ENCODE measurements around the gene KCNJ18.
"Not testable (repeated sequence)": the region's sequence is repeated elsewhere in the genome, so short reads cannot be mapped to it uniquely, and the experiment has no call there.

KCNJ18 gene

DNA sequence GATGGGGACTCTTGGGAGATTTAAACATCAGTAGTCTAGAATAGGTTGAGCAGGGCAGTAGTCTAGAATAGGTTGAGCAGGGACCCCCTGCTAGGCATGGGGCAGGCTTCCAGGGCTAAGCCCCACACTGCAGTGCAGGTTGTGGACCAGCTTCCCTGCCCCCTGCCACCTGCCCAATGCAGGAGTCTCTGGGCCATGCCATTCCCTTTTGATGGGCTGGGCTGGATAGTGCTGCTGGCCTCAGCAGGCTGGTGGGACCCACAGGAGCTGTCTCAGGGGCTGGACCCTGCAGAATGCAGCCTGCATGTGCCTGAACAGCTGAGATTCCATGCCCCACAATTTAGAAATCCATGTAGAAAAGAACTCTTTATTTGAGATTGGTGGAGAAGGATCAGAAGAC, 26.6 kb downstream of the KCNJ18 start:
- DNase-seq, H3K4me3 Mint-ChIP-seq, H3K9me3 Mint-ChIP-seq, ATAC-seq, H3K4me1 Mint-ChIP-seq, H3K27me3 Mint-ChIP-seq, H3K27ac Mint-ChIP-seq: not testable (repeated sequence)

DNA sequence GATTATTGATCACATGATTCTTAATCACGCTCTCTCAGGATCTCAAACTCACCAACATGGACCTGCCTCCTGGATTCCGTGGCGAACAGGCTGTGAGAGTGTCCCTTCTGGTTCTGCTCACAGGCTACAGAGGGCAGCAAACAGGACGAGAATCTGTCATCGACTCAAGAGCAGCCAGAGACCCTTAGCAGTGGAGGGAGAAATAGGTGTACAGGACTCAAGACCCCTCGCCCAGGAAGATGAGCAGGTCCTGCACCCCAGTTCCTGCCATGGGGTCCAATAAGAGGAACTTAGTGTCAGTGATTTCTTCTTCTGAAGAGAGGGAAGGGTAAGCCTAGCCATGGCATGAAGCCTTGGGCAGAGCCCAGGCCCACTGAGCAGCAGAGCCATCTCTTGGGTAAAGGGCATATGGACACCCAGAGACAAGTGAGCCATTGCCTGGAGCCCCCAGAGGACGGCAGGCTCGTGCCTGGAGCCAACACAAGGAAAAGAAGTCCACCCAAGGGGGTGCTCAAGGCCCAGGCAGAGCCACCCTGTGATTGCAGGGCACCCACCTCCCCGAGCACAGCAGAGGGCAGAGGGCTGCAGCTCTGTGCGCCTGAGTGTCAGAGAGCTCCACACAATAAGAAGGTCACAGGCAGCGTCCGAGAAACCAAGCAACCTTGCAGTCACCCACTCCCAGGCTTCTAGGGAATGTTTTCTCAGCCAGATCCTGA, 27.3 kb downstream of the KCNJ18 start:
- H3K27me3 Mint-ChIP-seq, ATAC-seq, H3K4me3 Mint-ChIP-seq, H3K27ac Mint-ChIP-seq, H3K9me3 Mint-ChIP-seq, H3K4me1 Mint-ChIP-seq, DNase-seq: not testable (repeated sequence)

DNA sequence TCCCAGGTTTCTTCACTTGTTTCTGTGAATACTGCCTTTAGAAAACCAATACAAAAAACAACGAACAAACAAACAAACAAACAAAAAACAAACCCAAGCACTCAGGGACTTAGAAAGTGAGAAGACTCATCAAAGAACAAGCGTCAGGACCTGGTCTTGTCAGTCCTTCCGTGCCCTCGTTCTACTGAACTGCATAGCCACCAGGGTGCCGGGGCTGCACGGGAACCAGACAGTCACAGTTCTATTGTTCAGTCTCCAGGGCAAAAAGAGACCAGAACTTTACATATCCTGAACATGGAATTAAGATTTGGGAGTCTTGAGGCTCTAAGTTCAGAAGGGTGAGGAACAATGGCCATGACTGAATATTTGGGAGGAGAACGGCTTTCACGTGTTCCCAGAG, 28.2 kb downstream of the KCNJ18 start:
- not testable (repeated sequence) for H3K27me3 Mint-ChIP-seq, H3K27ac Mint-ChIP-seq, H3K9me3 Mint-ChIP-seq, DNase-seq, ATAC-seq, H3K4me1 Mint-ChIP-seq, H3K4me3 Mint-ChIP-seq

DNA sequence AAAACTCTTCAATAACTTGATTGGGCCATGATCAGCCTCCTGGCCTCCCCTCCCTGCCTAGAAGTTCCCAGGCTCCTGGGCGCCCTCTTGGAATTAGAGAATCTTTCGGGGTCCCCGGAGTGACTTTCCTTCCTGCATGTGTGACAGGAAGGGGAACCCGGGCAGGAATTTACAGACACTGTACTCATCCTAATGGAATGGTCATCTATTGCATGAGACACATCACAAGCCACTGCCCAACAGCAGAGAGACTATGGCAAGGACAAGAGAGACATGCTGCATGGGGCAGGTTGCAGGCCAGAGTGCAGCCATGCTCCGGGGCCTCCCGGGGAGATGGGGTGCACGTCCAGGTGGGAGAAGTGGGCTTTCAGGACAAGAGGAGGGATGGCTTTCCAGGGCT, 29.9 kb downstream of the KCNJ18 start:
- H3K27me3 Mint-ChIP-seq, H3K9me3 Mint-ChIP-seq, H3K27ac Mint-ChIP-seq, ATAC-seq, H3K4me3 Mint-ChIP-seq, H3K4me1 Mint-ChIP-seq, DNase-seq: not testable (repeated sequence)

DNA sequence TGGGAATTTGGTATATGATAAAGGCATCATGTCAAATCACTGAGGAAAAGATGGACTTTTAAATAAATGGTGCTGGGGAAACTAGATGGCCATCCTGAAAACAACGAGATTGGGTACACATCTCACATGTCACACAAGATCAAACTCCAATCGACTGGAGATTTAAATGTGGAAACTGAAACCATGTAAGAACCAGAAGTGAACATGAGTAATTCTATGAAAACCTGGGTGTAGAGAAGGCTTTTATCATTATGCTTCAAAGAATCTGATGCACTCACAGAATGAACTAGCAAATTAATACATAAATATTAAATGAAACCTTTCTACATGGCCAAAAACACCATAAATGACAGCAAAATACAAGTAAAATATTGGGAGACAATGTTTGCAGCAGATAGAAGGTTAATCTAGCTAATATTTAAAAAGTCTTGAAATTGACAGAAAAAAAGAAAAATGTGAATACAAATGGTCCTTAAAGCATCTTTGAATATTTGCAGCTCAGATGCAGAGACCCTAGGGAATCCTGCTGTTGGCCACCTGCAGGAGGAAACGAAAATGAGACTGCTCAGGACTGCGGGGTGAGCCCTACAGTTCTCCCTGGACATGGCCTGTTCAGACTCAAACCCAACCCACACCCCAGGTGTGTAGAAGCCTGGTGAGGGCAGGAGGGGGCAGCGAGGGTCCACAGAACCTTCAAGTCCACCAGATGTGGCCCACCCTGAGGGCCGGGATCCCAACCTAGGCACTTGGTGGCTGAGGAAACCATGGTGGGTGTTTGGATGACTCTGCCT, 32.1 kb downstream of the KCNJ18 start:
- not testable (repeated sequence) for H3K27ac Mint-ChIP-seq, DNase-seq, H3K4me3 Mint-ChIP-seq, H3K4me1 Mint-ChIP-seq, H3K27me3 Mint-ChIP-seq, H3K9me3 Mint-ChIP-seq
- ATAC-seq = peak; percentile 52

DNA sequence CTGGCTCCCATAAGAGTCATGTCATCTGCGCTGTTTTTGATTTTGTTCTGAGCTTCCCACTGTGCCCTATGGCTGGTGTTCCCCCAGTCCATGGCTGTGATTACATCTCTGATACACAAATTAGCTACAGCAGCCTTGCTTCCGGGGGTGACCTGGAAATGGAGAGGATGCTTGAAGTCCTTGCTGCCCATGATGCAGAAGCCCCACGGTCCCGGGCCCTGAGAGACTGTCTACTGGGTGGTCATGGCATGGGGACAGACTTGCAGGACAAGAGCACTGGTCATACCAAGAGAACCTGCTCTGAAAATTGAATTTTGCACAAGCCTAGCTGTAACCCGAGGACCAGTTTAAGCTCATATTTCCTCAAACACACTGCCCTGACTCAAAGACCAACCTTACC, 38.8 kb downstream of the KCNJ18 start:
- H3K9me3 Mint-ChIP-seq, H3K4me1 Mint-ChIP-seq, ATAC-seq: not testable (repeated sequence)

DNA sequence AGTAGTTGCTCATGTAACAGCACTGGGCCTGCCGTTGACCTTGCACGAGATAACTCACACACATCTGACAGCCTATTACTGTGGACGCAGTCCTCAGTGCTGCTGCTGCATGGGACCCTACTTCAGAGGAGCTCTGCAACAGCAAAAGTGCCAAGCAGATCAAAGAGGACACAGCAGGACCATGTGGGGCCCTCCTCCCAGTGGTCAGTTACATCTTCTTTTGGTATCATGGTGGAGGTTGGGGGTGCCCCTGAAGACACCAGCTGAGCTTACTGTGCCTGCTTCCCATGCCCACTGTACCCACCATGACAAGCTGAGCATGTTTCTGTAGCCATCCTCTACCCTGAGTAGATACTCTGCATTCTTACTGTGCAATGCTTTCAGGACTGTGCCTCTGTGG, 41.6 kb downstream of the KCNJ18 start:
- not testable (repeated sequence) for DNase-seq, H3K27me3 Mint-ChIP-seq, H3K4me3 Mint-ChIP-seq, H3K9me3 Mint-ChIP-seq, H3K27ac Mint-ChIP-seq, H3K4me1 Mint-ChIP-seq, ATAC-seq

More for the DNA sequence above, 38.8 kb downstream of the KCNJ18 start:
- H3K4me3 Mint-ChIP-seq, DNase-seq, H3K27me3 Mint-ChIP-seq, H3K27ac Mint-ChIP-seq: not testable (repeated sequence)

DNA sequence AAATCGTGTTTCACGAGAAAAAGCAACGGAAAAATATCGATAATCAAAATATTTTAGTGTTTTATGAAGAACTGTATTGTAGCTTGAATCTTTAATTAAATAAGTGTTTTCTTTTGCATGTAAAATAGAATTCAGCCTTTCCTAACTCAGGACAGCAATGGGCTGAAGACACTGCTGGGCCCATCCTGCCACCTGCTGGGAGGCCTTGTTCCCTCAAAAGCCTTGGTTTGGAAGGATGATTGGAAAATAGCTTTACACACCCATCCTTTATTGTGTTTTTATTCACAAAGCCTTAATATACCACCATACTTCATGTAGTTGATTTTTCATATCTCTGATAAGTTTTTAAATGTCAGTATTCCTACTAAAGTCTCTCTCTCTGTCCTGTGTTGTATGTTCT, 43.5 kb downstream of the KCNJ18 start:
- not testable (repeated sequence) for H3K4me3 Mint-ChIP-seq, H3K27ac Mint-ChIP-seq, ATAC-seq, H3K27me3 Mint-ChIP-seq, H3K9me3 Mint-ChIP-seq, H3K4me1 Mint-ChIP-seq, DNase-seq

DNA sequence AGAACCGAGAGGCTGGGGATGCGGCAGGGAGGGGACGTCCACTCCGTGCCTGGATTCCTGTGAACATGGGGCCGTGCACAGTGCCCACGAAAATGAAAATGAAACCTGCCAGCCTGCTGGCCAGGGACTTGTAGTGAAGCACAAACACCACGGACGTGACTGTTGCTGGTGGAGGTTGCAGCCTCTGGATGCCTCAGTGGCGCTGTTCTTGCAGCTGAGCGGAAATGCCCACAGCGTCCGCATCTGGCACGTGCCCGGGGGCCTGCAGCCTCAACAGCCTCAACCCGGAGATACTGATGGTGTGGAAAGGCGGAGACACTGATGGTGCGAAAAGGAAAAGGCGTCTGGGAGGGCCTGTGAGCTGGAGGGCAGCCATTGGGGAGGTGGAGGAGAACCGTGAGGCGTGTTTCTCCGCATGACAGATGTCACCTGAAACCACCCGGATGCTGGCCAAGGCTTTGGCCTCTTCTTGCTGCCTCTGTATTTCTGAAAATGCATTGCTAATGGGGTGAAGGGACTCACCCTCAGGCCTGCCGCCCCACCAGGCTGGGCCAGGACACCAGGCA, 44.8 kb downstream of the KCNJ18 start:
- DNase-seq, ATAC-seq, H3K27me3 Mint-ChIP-seq, H3K4me3 Mint-ChIP-seq, H3K4me1 Mint-ChIP-seq, H3K27ac Mint-ChIP-seq, H3K9me3 Mint-ChIP-seq: not testable (repeated sequence)

DNA sequence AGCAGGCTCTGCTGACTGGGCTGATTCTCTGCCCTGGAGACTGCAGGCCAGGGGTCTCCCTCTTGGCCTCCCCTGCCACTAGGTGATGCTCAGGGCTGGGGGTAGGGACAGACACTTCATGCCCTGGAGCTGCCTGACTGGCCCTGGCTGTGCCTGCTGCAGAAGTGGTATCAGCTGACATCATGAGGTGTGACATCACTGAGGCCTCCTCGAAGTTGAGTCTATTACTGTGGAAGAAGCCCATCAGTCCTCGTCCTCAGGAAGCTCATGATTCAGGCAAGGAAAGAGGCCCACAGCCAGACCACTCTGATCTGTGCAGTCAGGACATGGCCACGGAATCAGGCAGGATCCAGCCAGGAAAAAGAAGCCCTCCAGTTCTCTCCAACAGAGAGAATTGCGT, 45.9 kb downstream of the KCNJ18 start:
- not testable (repeated sequence) for H3K4me3 Mint-ChIP-seq, H3K27ac Mint-ChIP-seq, H3K4me1 Mint-ChIP-seq, DNase-seq, H3K27me3 Mint-ChIP-seq, H3K9me3 Mint-ChIP-seq
- ATAC-seq = peak; percentile 25

DNA sequence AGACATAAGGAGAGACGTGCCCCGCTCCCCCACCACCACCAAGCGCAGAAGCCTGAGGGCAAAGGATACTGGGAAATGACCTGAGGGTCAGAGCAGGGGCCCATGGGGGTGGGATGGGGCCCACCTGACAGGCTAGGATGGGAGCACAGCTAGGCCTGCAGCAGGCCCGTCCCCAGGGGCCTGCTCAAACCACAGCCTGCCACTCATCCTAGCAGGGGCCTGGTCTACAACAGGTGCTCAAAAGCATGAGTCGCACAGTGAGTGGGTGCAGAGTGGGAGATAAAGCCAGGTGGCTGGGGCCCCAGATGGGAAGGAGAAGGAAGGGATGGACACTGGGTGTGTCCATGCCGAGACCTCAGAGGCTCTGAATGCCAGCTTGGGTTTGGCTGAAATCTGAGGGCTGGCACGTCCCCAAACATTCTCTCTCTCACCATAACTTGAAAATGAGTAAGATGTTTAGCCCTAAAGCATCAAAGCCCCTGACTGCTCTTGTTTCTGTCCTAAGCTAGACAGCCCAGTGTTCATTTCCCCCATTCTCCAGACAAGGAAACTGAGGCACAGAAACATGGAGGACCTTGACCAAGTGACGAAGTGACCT, 46.7 kb downstream of the KCNJ18 start:
- H3K9me3 Mint-ChIP-seq, H3K4me1 Mint-ChIP-seq, H3K27me3 Mint-ChIP-seq, H3K4me3 Mint-ChIP-seq, DNase-seq: not testable (repeated sequence)
- ATAC-seq = peak; percentile 30
- H3K27ac Mint-ChIP-seq = peak overlapping the region in 1 of 2 donors; percentile 27

DNA sequence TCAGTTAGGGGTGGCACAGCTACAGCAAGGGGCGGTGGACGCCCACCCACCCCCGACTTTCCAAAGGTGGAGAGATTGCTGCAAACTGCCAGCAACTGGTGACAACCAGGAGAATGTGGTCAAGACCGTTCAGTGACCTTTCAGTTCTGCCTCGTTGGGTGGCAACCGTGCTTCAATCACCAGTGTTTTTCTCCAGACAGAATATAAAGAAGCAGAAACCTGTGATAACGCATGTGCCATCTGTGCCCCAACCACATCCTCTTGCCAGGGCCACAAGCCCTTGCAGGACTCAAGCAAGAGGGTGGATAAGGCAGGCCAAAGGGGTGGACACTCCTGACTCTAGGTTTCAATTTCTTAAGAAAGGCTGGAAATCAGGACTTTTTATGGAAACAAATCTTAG, 47.2 kb downstream of the KCNJ18 start:
- H3K4me3 Mint-ChIP-seq, H3K27me3 Mint-ChIP-seq, ATAC-seq, H3K9me3 Mint-ChIP-seq, DNase-seq, H3K4me1 Mint-ChIP-seq: not testable (repeated sequence)
- peak overlapping the region in 1 of 2 donors; percentile 27 for H3K27ac Mint-ChIP-seq

DNA sequence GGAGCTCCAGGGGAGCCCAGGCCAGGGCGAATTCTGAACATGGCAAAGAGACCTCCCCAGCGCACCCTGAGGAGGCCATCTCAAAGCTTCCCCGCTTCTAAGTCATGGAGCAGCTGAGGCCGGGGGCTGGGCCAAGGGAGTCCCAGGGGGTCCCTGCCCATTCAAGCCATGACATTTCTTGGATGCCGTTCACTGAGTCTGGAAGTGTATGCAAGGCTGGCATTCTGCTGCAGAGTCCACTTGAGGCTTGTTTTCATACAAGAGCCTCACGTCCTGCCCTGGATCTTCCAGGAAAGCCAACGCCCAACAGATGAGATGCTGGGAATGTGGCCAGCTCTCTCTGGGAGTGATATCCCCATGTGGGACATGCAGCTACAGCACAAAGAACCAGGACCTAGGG, 48.5 kb downstream of the KCNJ18 start:
- not testable (repeated sequence) for H3K27me3 Mint-ChIP-seq, H3K4me3 Mint-ChIP-seq, DNase-seq, H3K27ac Mint-ChIP-seq, H3K4me1 Mint-ChIP-seq, ATAC-seq, H3K9me3 Mint-ChIP-seq

DNA sequence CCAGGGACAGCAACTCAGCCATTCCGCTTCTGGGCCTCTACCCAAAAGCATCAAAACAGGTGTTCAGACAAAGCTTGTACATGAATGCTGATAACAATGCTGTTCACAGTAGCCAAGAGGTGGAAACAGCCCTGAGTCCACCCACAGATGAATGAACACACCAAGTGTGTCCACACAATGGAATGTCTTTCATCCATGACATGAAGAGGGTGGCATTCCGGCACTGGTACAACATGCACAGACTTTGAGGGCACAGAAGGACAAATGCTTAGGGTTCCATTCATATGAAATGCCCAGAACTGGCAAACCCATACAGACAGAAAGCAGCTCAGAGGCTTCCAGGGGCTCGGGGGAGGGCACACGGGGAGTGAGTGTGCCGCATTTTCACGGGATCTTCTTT, 49.2 kb downstream of the KCNJ18 start:
- not testable (repeated sequence) for H3K27me3 Mint-ChIP-seq, DNase-seq, H3K4me1 Mint-ChIP-seq, H3K27ac Mint-ChIP-seq, ATAC-seq, H3K4me3 Mint-ChIP-seq, H3K9me3 Mint-ChIP-seq

DNA sequence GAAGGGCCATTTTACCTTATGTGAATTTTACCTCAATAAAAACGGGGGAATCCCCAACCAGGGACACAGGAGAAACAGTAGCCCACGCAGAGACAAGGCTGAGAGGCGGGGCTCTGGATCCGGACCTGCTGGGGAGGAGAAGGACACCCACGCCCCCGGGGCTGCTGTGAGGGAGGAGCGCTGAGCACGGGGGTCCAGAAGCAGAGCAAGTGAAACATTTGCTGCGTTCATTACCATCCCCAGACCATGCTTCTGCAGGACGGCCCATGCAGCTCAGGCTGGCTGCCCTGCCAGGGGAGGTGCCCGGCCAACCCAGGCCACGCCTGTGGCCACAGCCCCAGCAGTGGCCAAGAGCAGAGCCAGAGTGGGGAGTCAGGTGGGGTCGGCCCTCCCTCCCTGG, 50.0 kb downstream of the KCNJ18 start:
- ATAC-seq = no peak
- Mint-ChIP-seq H3K4me1 (no peaks in the 10 kb centered on the region), H3K27me3 (no peaks in the 10 kb centered on the region), H3K9me3 (peaks cover 0 to 3% of the 10 kb centered on the region in 2 donors), H3K4me3 (no peak overlapping the region), H3K27ac (no peak overlapping the region)
- DNase-seq = no peak

DNA sequence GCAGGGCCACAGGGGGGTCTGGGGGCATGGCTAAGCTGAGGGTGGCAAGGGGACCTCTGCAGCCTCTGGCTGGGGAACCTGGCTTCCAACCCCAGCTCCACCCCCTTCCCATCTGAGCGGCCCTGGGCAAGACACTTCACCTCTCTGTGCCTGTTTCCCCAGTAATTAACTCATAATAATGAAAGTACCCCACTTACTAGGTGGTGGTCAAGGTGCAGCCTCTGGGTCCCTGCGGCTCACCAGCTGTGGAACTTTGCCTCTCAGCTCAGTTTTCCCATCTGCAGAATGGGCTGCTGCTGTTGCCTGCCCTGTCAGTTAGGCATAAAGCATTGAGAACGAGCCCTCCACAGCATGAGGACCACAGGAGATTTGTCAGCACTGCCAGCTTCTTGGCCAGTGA, 51.8 kb downstream of the KCNJ18 start:
- not testable (repeated sequence) for H3K27me3 Mint-ChIP-seq, H3K27ac Mint-ChIP-seq, DNase-seq, ATAC-seq, H3K4me3 Mint-ChIP-seq, H3K9me3 Mint-ChIP-seq, H3K4me1 Mint-ChIP-seq
